ACC112 (cell line): ENCODE results near the gene CBFA2T2.
"Not testable (repeated sequence)": the region's sequence is repeated elsewhere in the genome, so short reads cannot be mapped to it uniquely, and the experiment has no call there.

Source experiments
- H2AFZ ChIP-seq: fragments of 200-600 bp; sonication (generic); one replicate; pipeline ENCODE4 v1.6.0; 2017; ENCODE audit warnings: antibody characterized with exemption, low read length; ENCODE audit not compliant: unreplicated experiment
- H3K27ac ChIP-seq: fragments of 200-600 bp; sonication (generic); 2 replicates; pipeline ENCODE4 v1.5.1; 2014; ENCODE audit warnings: low read depth, mild to moderate bottlenecking, antibody characterized with exemption, low read length, moderate library complexity
- H3K27me3 ChIP-seq: fragments of 200-600 bp; sonication (generic); 2 replicates; pipeline ENCODE4 v1.6.1; 2014; ENCODE audit warnings: mild to moderate bottlenecking, antibody characterized with exemption, low read length, moderate library complexity, mixed read lengths; ENCODE audit not compliant: insufficient read depth
- H3K36me3 ChIP-seq: fragments of 200-600 bp; sonication (generic); 2 replicates; pipeline ENCODE4 v1.6.1; 2016; ENCODE audit warnings: mild to moderate bottlenecking, antibody characterized with exemption, low read length, moderate library complexity, mixed read lengths; ENCODE audit not compliant: insufficient read depth
- H3K4me1 ChIP-seq: fragments of 200-600 bp; sonication (generic); one replicate; pipeline ENCODE4 v1.6.1; 2016; ENCODE audit warnings: low read length, mixed read lengths; ENCODE audit not compliant: insufficient read depth, unreplicated experiment, control insufficient read depth
- H3K4me3 ChIP-seq: fragments of 200-600 bp; sonication (generic); 2 replicates; pipeline ENCODE4 v1.5.1; 2014; ENCODE audit warnings: mild to moderate bottlenecking, low read depth, low read length
- H3K79me2 ChIP-seq: fragments of 200-600 bp; sonication (generic); one replicate; pipeline ENCODE4 v1.6.0; 2016; ENCODE audit warnings: low read length; ENCODE audit not compliant: control insufficient read depth, unreplicated experiment, insufficient read depth

Gene CBFA2T2

GRCh38 chr20:33627577-33628216, 137.8 kb downstream of the CBFA2T2 start:
- no peak overlapping the region for H3K4me3 ChIP-seq
- no peak overlapping the region for H3K27ac ChIP-seq
- H2AFZ ChIP-seq: no peak overlapping the region
- no peaks in the 10 kb centered on the region for H3K4me1 ChIP-seq
- no peaks in the 10 kb centered on the region for H3K27me3 ChIP-seq
- peaks cover 7% of the 10 kb centered on the region; the same call in 1 of the 2 replicates for H3K36me3 ChIP-seq
- no peaks in the 10 kb centered on the region for H3K79me2 ChIP-seq

GRCh38 chr20:33629533-33629932, 139.6 kb downstream of the CBFA2T2 start:
- H2AFZ ChIP-seq: no peak overlapping the region
- no peaks in the 10 kb centered on the region for H3K27me3 ChIP-seq
- H3K4me1 ChIP-seq: no peaks in the 10 kb centered on the region
- no peak overlapping the region for H3K27ac ChIP-seq
- H3K36me3 ChIP-seq: peaks cover 7% of the 10 kb centered on the region; the same call in 1 of the 2 replicates
- H3K4me3 ChIP-seq: no peak overlapping the region
- H3K79me2 ChIP-seq: no peaks in the 10 kb centered on the region

GRCh38 chr20:33629979-33630378, 140.1 kb downstream of the CBFA2T2 start:
- Histone ChIP-seq H2AFZ (no peak overlapping the region), H3K27me3 (no peaks in the 10 kb centered on the region), H3K36me3 (peaks cover 7% of the 10 kb centered on the region; the same call in 1 of the 2 replicates), H3K4me1 (no peaks in the 10 kb centered on the region), H3K27ac (no peak overlapping the region), H3K79me2 (no peaks in the 10 kb centered on the region), H3K4me3 (no peak overlapping the region)

- Histone ChIP-seq H2AFZ (no peak overlapping the region), H3K27ac (no peak overlapping the region), H3K27me3 (no peaks in the 10 kb centered on the region), H3K4me3 (no peak overlapping the region), H3K4me1 (no peaks in the 10 kb centered on the region), H3K36me3 (peaks cover 7% of the 10 kb centered on the region; the same call in 1 of the 2 replicates), H3K79me2 (no peaks in the 10 kb centered on the region)
Measured at GRCh38 chr20:33630507-33630906, 140.6 kb downstream of the CBFA2T2 start.

GRCh38 chr20:33631910-33632309, 142.0 kb downstream of the CBFA2T2 start:
- H3K27ac ChIP-seq, H2AFZ ChIP-seq, H3K36me3 ChIP-seq, H3K27me3 ChIP-seq, H3K4me3 ChIP-seq, H3K4me1 ChIP-seq, H3K79me2 ChIP-seq: not testable (repeated sequence)

GRCh38 chr20:33635341-33635740, 145.4 kb downstream of the CBFA2T2 start:
- H3K4me3 ChIP-seq: no peak overlapping the region
- H3K79me2 ChIP-seq: no peaks in the 10 kb centered on the region
- H2AFZ ChIP-seq: no peak overlapping the region
- H3K27ac ChIP-seq: no peak overlapping the region
- no peaks in the 10 kb centered on the region for H3K36me3 ChIP-seq
- no peaks in the 10 kb centered on the region for H3K27me3 ChIP-seq
- H3K4me1 ChIP-seq: no peaks in the 10 kb centered on the region

- no peaks in the 10 kb centered on the region for H3K36me3 ChIP-seq
- H3K4me3 ChIP-seq: no peak overlapping the region
- no peak overlapping the region for H3K27ac ChIP-seq
- no peak overlapping the region for H2AFZ ChIP-seq
- no peaks in the 10 kb centered on the region for H3K79me2 ChIP-seq
- no peaks in the 10 kb centered on the region for H3K27me3 ChIP-seq
- no peaks in the 10 kb centered on the region for H3K4me1 ChIP-seq
Measured at GRCh38 chr20:33636776-33637175, 146.9 kb downstream of the CBFA2T2 start.

- Histone ChIP-seq H3K36me3 (peaks cover 5% of the 10 kb centered on the region), H3K27me3 (no peaks in the 10 kb centered on the region), H3K4me1 (no peaks in the 10 kb centered on the region), H2AFZ (no peak overlapping the region), H3K4me3 (no peak overlapping the region), H3K79me2 (no peaks in the 10 kb centered on the region), H3K27ac (no peak overlapping the region)
Measured at GRCh38 chr20:33640287-33640686, 150.4 kb downstream of the CBFA2T2 start.

GRCh38 chr20:33644313-33645071, 154.6 kb downstream of the CBFA2T2 start:
- Histone ChIP-seq H3K36me3 (peaks cover 11% of the 10 kb centered on the region), H2AFZ (no peak overlapping the region), H3K27me3 (no peaks in the 10 kb centered on the region), H3K27ac (no peak overlapping the region), H3K79me2 (no peaks in the 10 kb centered on the region), H3K4me3 (no peak overlapping the region), H3K4me1 (peaks cover 21% of the 10 kb centered on the region)

GRCh38 chr20:33645072-33645358, 155.1 kb downstream of the CBFA2T2 start:
- no peaks in the 10 kb centered on the region for H3K79me2 ChIP-seq
- peaks cover 11% of the 10 kb centered on the region for H3K36me3 ChIP-seq
- H3K27ac ChIP-seq: no peak overlapping the region
- H3K4me1 ChIP-seq: peaks cover 21% of the 10 kb centered on the region
- H3K4me3 ChIP-seq: no peak overlapping the region
- no peaks in the 10 kb centered on the region for H3K27me3 ChIP-seq
- no peak overlapping the region for H2AFZ ChIP-seq

- Histone ChIP-seq H3K4me1 (peaks cover 21% of the 10 kb centered on the region), H3K79me2 (no peaks in the 10 kb centered on the region), H3K36me3 (peaks cover 11% of the 10 kb centered on the region), H3K4me3 (no peak overlapping the region), H3K27ac (no peak overlapping the region), H2AFZ (no peak overlapping the region), H3K27me3 (no peaks in the 10 kb centered on the region)
Measured at GRCh38 chr20:33645396-33645795, 155.5 kb downstream of the CBFA2T2 start.
